Activated CD4-positive, alpha-beta T cell treated with anti-CD3 and anti-CD28 coated beads, Interleukin-2, Interleukin-6, amounts not matched to agents 100 ng/mL and 50 ng/mL, durations not matched to agents 16 hours and 8 hours (primary cell): ENCODE measurements around the gene HMG20B.

Experiments used
- DNase-seq: peaks from one replicate; pipeline ENCODE4 v3.0.0-alpha.2; 2020

The HMG20B gene

GRCh38 chr19:3537438-3538240 is 35.1 kb upstream of the HMG20B start:
- DNase-seq, result no peak

DNA sequence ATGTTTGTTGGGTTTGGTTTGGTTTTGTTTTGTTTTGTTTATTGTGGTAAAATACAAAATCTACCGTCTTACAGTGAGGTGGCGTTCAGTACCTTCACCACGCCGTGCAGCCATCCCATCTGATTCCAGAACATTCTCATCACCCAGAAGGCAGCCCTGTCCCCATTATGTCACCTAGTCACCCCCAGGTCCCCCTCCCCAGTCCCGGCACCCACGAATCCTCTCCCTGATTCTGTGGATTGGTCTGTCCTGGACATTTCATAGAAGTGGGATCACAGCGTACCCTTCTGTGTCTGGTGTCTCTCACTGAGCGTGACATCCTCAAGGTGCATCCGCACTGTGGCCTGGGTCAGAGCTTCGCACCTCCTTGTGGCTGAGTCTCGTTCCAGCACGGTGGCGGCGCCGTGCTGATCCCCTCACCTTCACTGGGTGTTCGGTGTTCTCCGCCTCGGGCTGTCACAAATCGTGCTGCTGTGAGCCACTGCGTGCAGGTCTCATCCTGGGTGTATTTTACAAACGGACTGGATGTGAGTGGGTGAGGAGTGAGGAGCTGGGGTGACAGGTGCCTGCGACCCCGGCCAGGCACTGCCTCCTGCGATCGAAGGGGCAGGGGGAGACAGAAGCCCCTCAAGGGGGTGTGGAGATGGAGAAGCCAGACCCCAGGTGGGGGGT is 34.4 kb upstream of the HMG20B start:
- no peak for DNase-seq

- DNase-seq, result no peak
Observed at GRCh38 chr19:3538965-3539755, 33.6 kb upstream of the HMG20B start, which contains the start of gene TEKTIP1. Gene TEKTIP1, plus strand, starts transcription at chr19:3539174. Its CDS starts 4 bp downstream, at chr19:3539178.

GRCh38 chr19:3539756-3540118 is 33.0 kb upstream of the HMG20B start:
- no peak for DNase-seq

DNA sequence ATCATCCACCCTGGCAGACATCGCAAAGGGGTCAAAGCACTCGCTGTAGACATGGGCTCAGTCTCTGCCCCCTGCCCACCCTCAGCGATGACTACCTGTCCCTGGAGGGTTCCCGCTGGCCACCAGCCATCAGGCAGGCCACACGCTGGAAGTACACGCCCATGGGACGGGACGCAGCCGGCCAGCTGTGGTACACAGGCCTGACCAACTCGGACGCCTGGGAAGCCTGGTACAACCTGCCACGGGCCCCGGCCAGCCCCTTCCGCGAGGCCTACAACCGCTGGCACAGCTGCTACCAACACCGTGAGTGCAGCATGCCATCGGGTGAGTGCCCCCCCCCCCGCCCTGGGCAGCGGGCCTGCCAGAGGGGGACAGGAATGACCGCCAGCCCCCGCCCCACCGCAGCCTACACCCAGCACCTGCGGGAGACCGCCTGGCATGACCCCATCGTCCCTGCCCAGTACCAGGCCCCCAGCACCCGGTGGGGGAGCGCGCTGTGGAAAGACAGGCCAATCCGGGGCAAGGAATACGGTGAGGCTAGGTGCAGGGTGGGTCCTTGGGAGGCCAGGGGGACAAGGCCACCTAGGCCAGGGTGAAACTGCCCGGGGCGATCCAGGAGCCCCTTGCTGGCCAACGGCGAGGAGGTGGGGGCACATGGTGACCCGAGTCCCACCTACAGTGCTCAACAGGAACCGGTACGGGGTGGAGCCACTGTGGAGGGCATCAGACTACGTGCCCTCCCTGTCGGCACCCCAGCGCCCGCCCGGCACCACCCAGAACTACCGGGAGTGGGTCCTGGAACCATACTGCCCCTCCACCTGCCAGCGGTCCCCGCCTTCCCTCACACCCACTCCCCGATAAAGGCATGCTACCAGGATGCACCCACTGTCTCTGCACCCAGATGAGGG is 29.3 kb upstream of the HMG20B start:
- DNase-seq, result no peak

DNA sequence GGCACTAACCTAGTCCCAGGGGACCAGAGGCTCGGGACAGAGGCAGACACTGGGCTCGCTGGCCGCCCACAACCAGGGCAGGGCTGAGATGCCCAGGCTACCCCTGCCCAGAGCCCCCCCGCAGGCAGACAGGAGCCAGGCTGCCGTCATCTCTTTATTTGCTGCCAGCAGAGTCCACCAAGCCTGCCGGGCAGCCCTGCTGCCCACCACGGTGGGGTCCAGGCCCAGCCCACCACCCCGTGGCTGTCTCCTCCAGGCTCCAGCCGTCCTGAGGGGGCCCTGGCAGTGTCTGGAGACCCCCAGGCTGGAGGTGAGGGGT is 28.7 kb upstream of the HMG20B start:
- DNase-seq, result no peak

- DNase-seq, result peak; percentile 87
Observed at GRCh38 chr19:3544742-3545668, 27.7 kb upstream of the HMG20B start.

- no peak for DNase-seq
Observed at GRCh38 chr19:3545669-3546034, 27.1 kb upstream of the HMG20B start.

DNA sequence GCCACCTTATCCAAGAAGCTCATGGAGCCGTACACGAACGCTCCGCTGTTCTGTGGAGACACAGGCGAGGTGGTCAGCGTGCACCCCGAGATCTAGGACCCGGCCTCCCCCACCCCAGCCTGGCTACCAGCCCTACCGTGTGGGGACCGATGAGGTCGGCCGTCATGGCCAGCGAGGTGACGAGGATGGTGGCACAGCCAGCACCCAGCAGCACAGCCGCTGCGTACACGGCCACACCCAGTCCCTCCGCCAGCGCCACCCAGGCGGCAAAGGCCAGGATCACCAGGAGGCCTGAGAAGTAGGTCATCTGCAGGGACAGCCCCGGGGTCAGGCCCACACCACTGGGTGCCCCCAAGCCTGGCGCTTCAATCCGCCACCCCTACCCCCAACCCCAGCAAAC is 26.6 kb upstream of the HMG20B start:
- no peak for DNase-seq

DNA sequence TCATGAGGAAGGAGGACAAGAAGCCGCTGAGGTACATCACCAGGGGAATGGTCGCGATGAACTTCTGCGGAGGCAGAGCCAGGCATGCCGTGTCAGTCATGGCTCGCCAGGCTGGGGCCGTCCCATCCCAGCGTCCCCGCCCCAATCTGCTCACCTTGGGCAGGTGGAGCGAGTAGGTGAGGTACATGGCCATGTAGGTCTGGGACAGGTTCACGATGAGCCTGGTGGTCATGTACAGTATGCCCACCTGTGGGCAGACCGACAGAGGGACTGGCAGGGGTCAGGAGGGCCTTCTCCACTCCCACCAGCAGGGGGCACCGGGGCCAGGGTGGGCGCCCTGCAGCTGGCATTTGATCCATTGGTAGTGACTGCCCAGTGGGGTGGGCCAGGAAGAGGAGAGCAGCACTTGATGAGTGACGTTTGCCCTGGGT is 25.4 kb upstream of the HMG20B start:
- DNase-seq, result peak; percentile 49

DNA sequence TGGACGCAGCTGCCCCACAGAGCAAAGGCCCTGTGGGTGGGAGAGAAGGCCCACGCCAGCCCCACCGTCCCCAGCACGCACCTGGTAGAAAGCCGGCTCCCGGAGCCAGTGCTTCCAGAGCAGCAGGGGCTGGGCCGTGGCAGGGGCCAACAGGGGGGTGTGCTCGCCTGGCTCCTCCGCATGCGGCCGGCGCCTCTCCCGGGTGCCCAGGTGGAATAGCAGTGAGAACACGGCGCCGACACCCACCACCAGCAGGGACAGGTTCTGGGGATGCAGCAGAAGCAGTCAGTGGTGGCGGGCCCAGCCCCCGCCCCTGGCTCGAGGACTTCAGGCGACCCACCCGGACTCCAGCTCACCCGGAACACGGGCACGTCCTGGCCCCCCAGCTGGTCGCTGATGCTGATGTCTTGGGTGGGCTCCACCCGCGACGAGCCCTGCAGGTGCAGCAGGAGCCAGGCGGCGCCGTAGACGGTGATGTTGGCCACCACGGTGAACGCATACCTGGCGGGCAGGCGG is 24.9 kb upstream of the HMG20B start:
- DNase-seq, result no peak

- no peak for DNase-seq
Observed at GRCh38 chr19:3548606-3549005, 24.1 kb upstream of the HMG20B start.

DNA sequence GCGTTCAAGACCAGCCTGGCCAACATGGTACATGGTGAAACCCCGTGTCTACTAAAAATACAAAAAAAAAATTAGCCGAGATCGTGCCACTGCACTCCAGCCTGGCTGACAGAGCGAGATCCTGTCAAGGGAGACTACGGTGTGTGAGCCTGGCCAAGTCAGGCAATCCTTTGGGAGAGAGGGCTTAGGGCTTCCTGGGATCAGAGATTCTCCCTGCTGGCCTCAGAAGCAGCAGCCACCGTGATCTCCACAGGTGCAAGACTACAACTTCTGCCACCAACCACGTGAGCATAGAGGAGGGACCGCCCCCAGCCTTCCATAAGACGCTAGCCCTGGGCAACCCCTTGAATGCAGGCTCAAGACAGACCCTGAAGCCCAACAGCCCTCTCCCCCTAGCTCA is 22.9 kb upstream of the HMG20B start:
- DNase-seq, result no peak

DNA sequence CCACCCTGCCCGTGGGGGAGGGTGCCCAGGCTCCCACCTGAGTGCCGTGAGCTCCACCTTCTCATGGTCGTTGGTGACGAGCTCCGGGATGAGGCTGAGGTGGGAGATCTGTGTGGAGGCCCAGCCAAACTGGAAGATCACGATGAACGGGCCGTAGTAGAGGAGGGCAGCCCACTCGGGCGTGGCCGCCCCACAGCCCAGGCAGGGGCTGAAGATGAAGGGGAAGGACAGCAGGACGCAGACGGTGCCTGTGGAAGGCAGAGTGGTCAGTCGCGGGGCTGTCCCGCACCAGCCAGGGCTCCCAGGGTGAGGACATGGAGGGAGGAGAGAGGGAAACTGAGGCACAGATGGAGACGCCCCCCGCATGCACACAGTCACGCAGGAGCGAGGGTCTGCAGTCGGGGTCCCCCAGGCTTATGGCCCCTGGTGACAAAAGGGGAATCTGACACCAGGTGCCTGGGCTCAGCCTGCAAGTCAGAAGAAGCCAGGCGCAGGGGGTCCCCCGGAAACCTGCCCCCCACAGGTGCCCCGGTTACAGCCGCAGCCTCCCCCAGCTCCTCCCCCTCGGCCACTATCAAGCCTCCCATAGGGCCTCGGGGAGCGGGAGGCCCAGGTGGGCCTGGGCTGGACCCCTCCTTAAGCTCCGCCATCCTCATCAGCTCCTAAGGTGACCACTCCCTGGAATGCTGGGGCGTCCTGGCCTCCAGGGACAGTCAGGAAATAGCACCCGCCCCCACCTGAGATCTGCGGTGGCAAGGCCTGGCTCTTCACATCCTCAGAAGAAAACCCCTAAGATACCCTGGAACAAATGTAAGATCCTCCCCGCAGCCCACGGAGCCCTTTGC is 21.6 kb upstream of the HMG20B start:
- DNase-seq, result no peak

GRCh38 chr19:3551792-3552095 is 21.0 kb upstream of the HMG20B start:
- DNase-seq, result no peak

DNA sequence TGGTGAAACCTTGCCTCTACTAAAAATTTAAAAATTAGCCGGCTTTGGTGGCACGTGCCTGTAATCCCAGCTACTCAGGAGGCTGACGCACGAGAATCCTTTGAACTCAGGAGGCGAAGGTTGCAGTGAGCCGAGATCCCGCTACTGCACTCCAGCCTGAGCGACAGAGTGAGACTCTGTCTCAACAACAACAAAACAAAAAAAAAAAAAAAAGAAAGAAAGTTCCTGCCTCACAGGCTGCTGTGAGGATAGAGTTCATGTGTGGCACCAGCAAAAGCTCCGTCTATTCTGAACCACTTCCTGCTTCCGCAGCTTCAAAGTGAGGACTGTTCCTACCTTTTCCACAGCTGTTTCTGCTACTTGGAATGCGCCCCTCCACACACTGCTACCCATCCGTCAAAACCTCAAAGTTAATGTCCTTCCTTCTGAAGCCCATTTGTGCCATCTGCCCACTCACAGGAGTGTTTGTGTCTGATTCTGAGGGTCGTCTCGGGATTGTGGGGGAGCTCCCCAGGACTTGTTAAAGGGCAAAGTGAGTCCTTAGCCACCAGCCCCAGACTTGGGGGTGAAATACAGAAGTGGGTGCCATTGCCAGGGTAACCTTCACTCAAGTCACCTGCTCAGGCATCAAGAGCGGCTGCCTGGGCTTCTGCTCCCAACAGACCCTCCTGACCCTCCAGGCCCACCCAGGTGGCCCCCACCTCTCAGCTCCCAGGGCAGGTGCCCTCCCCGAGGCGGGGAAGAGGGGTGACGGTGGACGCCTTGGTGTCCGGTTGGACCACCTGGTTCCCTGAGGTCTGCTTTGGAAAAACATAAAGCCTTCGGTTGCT is 18.3 kb upstream of the HMG20B start:
- DNase-seq, result peak; percentile 50

- no peak for DNase-seq
Observed at GRCh38 chr19:3555653-3556422, 16.9 kb upstream of the HMG20B start.

- DNase-seq, result no peak
Observed at GRCh38 chr19:3556423-3556977, 16.2 kb upstream of the HMG20B start.
